GM19099 (cell line): ENCODE data around the gene MSRB1.

Source experiments
- POLR2A ChIP-seq: IDR thresholded peaks from 3 replicates; pipeline ENCODE4 v1.6.1; 2011; ENCODE audit warnings: low read depth; ENCODE audit not compliant: insufficient read length; ENCODE audit errors: extremely low read depth

The MSRB1 gene

GRCh38 chr16:1915732-1916639, 27.0 kb downstream of the MSRB1 start:
- TF ChIP-seq POLR2A, result no peak

GRCh38 chr16:1914988-1915387, 28.0 kb downstream of the MSRB1 start:
- no peak for TF ChIP-seq POLR2A

GRCh38 chr16:1914084-1914608, 28.9 kb downstream of the MSRB1 start:
- no peak for TF ChIP-seq POLR2A

GRCh38 chr16:1913327-1914083, 29.5 kb downstream of the MSRB1 start:
- no peak for TF ChIP-seq POLR2A

- TF ChIP-seq POLR2A, result no peak
These were observed 30.8 kb downstream of the MSRB1 start for GRCh38 chr16:1912215-1912543.

GRCh38 chr16:1911467-1912214, 31.4 kb downstream of the MSRB1 start:
- no peak for TF ChIP-seq POLR2A

GRCh38 chr16:1909561-1910231, 33.3 kb downstream of the MSRB1 start:
- no peak for TF ChIP-seq POLR2A

GRCh38 chr16:1908983-1909382, 34.0 kb downstream of the MSRB1 start:
- TF ChIP-seq POLR2A, result no peak

GRCh38 chr16:1908184-1908583, 34.8 kb downstream of the MSRB1 start:
- no peak for TF ChIP-seq POLR2A

GRCh38 chr16:1907226-1907860, 35.7 kb downstream of the MSRB1 start:
- no peak for TF ChIP-seq POLR2A

GRCh38 chr16:1906846-1907165, 36.2 kb downstream of the MSRB1 start:
- TF ChIP-seq POLR2A, result no peak

GRCh38 chr16:1906055-1906845, 36.7 kb downstream of the MSRB1 start:
- no peak for TF ChIP-seq POLR2A
